ENCODE results near the gene ALDH16A1. TPM values are rescaled to one million over a fixed set of nuclear protein-coding genes. Genes with fewer than 3 reads are reported as not detected.

The ALDH16A1 gene
- total and polyA plus RNA-seq, 10 donors, result 38.7 to 99.9 (median 49.9) TPM

DNA sequence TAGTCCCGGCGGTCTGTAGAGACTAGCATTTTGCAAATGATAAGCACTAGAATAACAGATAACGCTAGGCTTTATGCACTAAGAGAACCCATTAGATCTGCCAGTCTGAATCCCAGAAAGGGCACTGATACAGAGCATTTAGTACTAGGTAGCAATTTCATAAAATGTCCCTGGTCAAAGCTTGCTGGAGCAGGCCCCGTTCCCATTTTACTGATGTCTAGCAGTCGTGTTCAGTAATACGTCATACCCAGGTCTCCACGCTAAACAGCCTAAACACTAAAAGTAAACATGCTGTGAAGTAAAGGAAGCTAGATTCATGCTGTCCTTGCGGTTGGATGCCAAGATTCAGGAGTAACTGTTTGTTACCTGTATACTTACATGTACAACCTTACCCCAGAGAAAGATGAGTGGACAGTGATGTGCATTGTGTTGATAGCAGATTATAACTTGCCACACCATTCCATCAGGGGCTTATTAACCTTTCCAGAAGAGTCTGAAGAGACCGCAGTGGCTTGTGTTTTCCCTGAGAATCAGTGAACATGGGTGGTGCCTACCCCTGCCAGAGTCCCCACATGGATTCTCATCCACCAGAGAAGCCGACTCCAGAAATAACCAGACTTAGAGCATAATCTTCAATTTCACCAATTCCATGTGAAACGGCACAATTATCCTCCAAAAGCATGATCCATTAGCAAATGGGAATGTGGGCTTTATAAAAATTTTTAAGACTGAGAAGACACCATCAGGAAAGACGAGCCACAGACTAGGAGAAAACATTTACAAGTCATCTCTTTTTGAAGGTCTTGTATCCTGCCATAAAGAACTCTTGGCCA is 39.8 kb downstream of the ALDH16A1 start:
- Histone ChIP-seq H3K9me3 (no peaks in the 10 kb centered on the region), H3K4me3 (no peak overlapping the region), H3K27me3 (replicated peaks in 1 of 7) (no peaks in the 10 kb centered on the region), H3K27ac (peak overlapping the region in 5 of 8 donors; percentile 14 to 52 (median 29)), H3K36me3 (peaks cover 2 to 58% (median 48%) of the 10 kb centered on the region in 6 donors), H3K4me1 (peaks cover 26 to 79% (median 62%) of the 10 kb centered on the region in 6 donors)
- peak in 1 of 3 donors; percentile 68 for TF ChIP-seq POLR2AphosphoS5 (IDR thresholded peaks at IDR 0.05)
- TF ChIP-seq, protein P1, sequence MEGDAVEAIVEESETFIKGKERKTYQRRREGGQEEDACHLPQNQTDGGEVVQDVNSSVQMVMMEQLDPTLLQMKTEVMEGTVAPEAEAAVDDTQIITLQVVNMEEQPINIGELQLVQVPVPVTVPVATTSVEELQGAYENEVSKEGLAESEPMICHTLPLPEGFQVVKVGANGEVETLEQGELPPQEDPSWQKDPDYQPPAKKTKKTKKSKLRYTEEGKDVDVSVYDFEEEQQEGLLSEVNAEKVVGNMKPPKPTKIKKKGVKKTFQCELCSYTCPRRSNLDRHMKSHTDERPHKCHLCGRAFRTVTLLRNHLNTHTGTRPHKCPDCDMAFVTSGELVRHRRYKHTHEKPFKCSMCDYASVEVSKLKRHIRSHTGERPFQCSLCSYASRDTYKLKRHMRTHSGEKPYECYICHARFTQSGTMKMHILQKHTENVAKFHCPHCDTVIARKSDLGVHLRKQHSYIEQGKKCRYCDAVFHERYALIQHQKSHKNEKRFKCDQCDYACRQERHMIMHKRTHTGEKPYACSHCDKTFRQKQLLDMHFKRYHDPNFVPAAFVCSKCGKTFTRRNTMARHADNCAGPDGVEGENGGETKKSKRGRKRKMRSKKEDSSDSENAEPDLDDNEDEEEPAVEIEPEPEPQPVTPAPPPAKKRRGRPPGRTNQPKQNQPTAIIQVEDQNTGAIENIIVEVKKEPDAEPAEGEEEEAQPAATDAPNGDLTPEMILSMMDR (IDR thresholded peaks at IDR 0.05 in 8 of 11, conservative IDR thresholded peaks at IDR 0.05 in 3 of 11), result no peak
- no peak for TF ChIP-seq POLR2A (IDR thresholded peaks at IDR 0.05)
- DNase-seq, result no peak
- intact Hi-C loops (cut with DNase I; ENCODE audit: low total_unique reads), result no loop called here
- 67 to 81% (median 78%) methylated on average over 12 of the region's 12 CpGs for WGBS, 5 donors

DNA sequence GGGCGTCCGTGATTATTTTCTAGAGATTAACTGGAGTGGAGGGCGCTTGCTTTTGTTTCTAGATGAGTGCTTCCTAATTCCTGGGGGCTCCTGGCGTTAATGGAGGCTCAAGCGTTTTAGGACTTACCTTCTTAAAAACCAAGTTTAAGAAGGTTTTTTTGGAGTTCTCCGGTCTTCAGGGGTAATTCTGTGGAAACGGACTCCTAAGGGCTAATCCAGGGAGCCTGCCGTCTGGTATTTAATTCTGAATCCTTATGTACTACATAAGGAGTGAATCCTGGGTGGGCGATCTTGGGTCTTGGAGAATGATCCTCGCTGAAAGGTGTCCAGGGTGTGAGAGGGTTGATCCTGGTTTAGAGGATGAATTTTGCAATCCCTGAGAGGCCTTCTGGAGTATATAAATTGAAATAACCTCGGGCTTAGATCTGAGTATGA is 43.6 kb downstream of the ALDH16A1 start:
- no peak for DNase-seq
- Histone ChIP-seq H3K27ac (peak overlapping the region; percentile 94 to 100 (median 98)), H3K9me3 (no peaks in the 10 kb centered on the region), H3K4me3 (peak overlapping the region; percentile 65 to 91 (median 80)), H3K36me3 (peaks cover 8 to 50% (median 46%) of the 10 kb centered on the region in 6 donors), H3K4me1 (peaks cover 34 to 80% (median 67%) of the 10 kb centered on the region in 6 donors), H3K27me3 (replicated peaks in 1 of 7) (no peaks in the 10 kb centered on the region)
- 0 to 1% (median 1%) methylated on average over 11 of the region's 11 CpGs for WGBS, 5 donors
- intact Hi-C loops (cut with DNase I; ENCODE audit: low total_unique reads), result no loop called here
- TF ChIP-seq POLR2AphosphoS5 (IDR thresholded peaks at IDR 0.05) (no peak), POLR2A (IDR thresholded peaks at IDR 0.05) (no peak)
- TF ChIP-seq, protein P1 (IDR thresholded peaks at IDR 0.05 in 8 of 11, conservative IDR thresholded peaks at IDR 0.05 in 3 of 11), result no peak

GRCh38 chr19:49497047-49497788 is 44.2 kb downstream of the ALDH16A1 start:
- intact Hi-C loops (cut with DNase I; ENCODE audit: low total_unique reads), result no loop called here
- Histone ChIP-seq H3K9me3 (no peaks in the 10 kb centered on the region), H3K4me3 (peak overlapping the region; percentile 65 to 91 (median 80)), H3K4me1 (peaks cover 34 to 80% (median 68%) of the 10 kb centered on the region in 6 donors), H3K36me3 (peaks cover 6 to 44% (median 40%) of the 10 kb centered on the region in 6 donors), H3K27me3 (replicated peaks in 1 of 7) (no peaks in the 10 kb centered on the region), H3K27ac (peak overlapping the region; percentile 94 to 100 (median 98))
- DNase-seq, result peak; percentile 94
- WGBS, 5 donors, result 15 to 20% (median 15%) methylated on average over 20 to 22 of the region's 22 CpGs
- TF ChIP-seq POLR2A (IDR thresholded peaks at IDR 0.05) (peak in 1 of 3 donors; percentile 29), POLR2AphosphoS5 (IDR thresholded peaks at IDR 0.05) (peak in 2 of 3 donors; percentile 85 to 91)
- TF ChIP-seq, protein P1 (IDR thresholded peaks at IDR 0.05 in 8 of 11, conservative IDR thresholded peaks at IDR 0.05 in 3 of 11), result no peak
